ENCODE data around the gene DCP2.

DNA sequence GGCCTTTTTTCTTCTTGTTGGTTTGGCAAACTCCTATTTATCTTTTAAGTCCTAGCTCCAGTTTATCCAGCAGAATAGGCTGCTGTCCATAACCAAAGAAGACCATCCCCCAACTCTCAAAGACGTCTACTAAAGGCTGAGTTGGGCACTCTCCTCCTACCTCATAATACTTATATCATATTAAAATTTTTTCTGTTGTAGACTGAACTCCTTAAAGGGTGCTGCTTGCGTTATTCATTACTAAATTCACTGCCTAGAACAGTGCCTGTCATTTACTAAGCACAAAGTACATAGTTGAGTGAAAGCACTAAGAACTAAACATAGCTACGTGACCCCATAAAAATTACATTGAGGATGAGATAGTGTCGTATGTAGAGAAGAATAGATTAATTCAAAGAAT is 21.7 kb downstream of the DCP2 start:
- TF ChIP-seq EZH2phosphoT487 (IDR thresholded peaks at IDR 0.05; ENCODE audit: insufficient read depth, low read depth) (no peak), EZH2 (IDR thresholded peaks at IDR 0.05; ENCODE audit: insufficient read depth, poor library complexity, severe bottlenecking) (no peak)
